A549 (cell line): ENCODE data around the gene VWA5B2. TPM values are rescaled to one million over a fixed set of nuclear protein-coding genes. Genes with fewer than 3 reads are reported as not detected.

Experiments used
- CBX2 ChIP-seq: fragments of 200-600 bp; sonication (generic); IDR thresholded peaks from 2 replicates; pipeline ENCODE4 v1.6.1; 2016; ENCODE audit warnings: low read depth, mild to moderate bottlenecking, borderline replicate concordance
- CEBPB ChIP-seq, 2 experiments: fragments of >200 bp in 1 of 2; sonication (Bioruptor Twin) in 1 of 2; formaldehyde crosslinking in 1 of 2; IDR thresholded peaks; 2 replicates each; pipeline ENCODE4 v1.6.1; 2012 to 2016
- CHD4 ChIP-seq: fragments of 200-600 bp; sonication (generic); IDR thresholded peaks from 2 replicates; pipeline ENCODE4 v1.6.1; 2016; ENCODE audit warnings: antibody characterized with exemption, mild to moderate bottlenecking, borderline replicate concordance
- EHMT2 ChIP-seq: fragments of 200-600 bp; sonication (generic); IDR thresholded peaks from 2 replicates; pipeline ENCODE4 v1.6.1; 2016; ENCODE audit warnings: antibody characterized with exemption, low read depth, mild to moderate bottlenecking, moderate library complexity
- ELK1 ChIP-seq: fragments of 150-350 bp; IDR thresholded peaks from 2 replicates; pipeline ENCODE4 v1.6.1; 2014; ENCODE audit warnings: low read depth, mild to moderate bottlenecking, low read length
- ESRRA ChIP-seq: fragments of 150-350 bp; IDR thresholded peaks from 2 replicates; pipeline ENCODE4 v1.6.1; 2014; ENCODE audit warnings: mild to moderate bottlenecking, low read length, borderline replicate concordance
- FOSB ChIP-seq: fragments of 250-450 bp; sonication (Bioruptor Pico); IDR thresholded peaks from 2 replicates; pipeline ENCODE4 v1.5.0; 2020; ENCODE audit warnings: mild to moderate bottlenecking, moderate library complexity
- FOSL2 ChIP-seq, 2 experiments: fragments of 450-650 bp in 1 of 2; fragments of >200 bp in 1 of 2; sonication (Bioruptor Twin) in 1 of 2; formaldehyde crosslinking; IDR thresholded peaks; 2 replicates each; pipeline versions ENCODE4 v1.5.0 to v1.6.1; 2016 to 2020; ENCODE audit warnings: mild to moderate bottlenecking in 1 of 2, moderate library complexity in 1 of 2
- FOXS1 ChIP-seq: fragments of 250-450 bp; sonication (Bioruptor Pico); IDR thresholded peaks from 2 replicates; pipeline ENCODE4 v1.5.0; 2020; ENCODE audit warnings: mild to moderate bottlenecking, moderate library complexity
- HEYL ChIP-seq: fragments of 250-450 bp; sonication (Bioruptor Pico); IDR thresholded peaks from 2 replicates; pipeline ENCODE4 v1.8.0; 2021; ENCODE audit warnings: mild to moderate bottlenecking, moderate library complexity
- HOXA7 ChIP-seq: fragments of 250-450 bp; sonication (Bioruptor Pico); IDR thresholded peaks from 2 replicates; pipeline ENCODE4 v1.5.0; 2020; ENCODE audit warnings: mild to moderate bottlenecking, moderate library complexity
- HOXB5 ChIP-seq: fragments of 250-450 bp; sonication (Bioruptor Pico); IDR thresholded peaks from 2 replicates; pipeline ENCODE4 v1.5.0; 2020; ENCODE audit warnings: mild to moderate bottlenecking, moderate library complexity
- JUN ChIP-seq, 2 experiments: fragments of >200 bp; sonication (Bioruptor Twin); formaldehyde crosslinking; IDR thresholded peaks; 2 replicates in 1 of 2; 3 replicates in 1 of 2; pipeline ENCODE4 v1.6.1; 2016 to 2017
- KDM5A ChIP-seq: fragments of 200-600 bp; sonication (generic); IDR thresholded peaks from 2 replicates; pipeline ENCODE4 v1.6.1; 2016; ENCODE audit warnings: antibody characterized with exemption, mild to moderate bottlenecking
- MAFK ChIP-seq: fragments of 450-650 bp; IDR thresholded peaks from 2 replicates; pipeline ENCODE4 v1.6.1; 2014; ENCODE audit not compliant: partially characterized antibody
- MAZ ChIP-seq: fragments of 150-350 bp; IDR thresholded peaks from 2 replicates; pipeline ENCODE4 v1.6.1; 2014; ENCODE audit warnings: antibody characterized with exemption, low read depth, low read length, borderline replicate concordance
- MYC ChIP-seq: IDR thresholded peaks from 2 replicates; pipeline ENCODE4 v1.6.1; 2012; ENCODE audit warnings: mild to moderate bottlenecking, inconsistent platforms, low read length, improper control_type of control experiment, borderline replicate concordance
- NFE2L2 ChIP-seq: fragments of 150-350 bp; conservative IDR thresholded peaks from 2 replicates; pipeline ENCODE4 v1.6.1; 2014; ENCODE audit warnings: low read length
- NR3C1 ChIP-seq: fragments of >200 bp; sonication (Bioruptor Twin); formaldehyde crosslinking; IDR thresholded peaks from 3 replicates; pipeline ENCODE4 v1.6.1; 2017
- PHF8 ChIP-seq: fragments of 200-600 bp; sonication (generic); IDR thresholded peaks from 2 replicates; pipeline ENCODE4 v1.6.1; 2016; ENCODE audit warnings: low read depth, mild to moderate bottlenecking, antibody characterized with exemption, moderate library complexity, borderline replicate concordance
- REST ChIP-seq: fragments of 200-600 bp; sonication (generic); IDR thresholded peaks from 2 replicates; pipeline ENCODE4 v1.6.1; 2016; ENCODE audit warnings: antibody characterized with exemption, mild to moderate bottlenecking, moderate library complexity
- RFX5 ChIP-seq: fragments of 450-650 bp; IDR thresholded peaks from 2 replicates; pipeline ENCODE4 v1.7.1; 2014; ENCODE audit warnings: antibody characterized with exemption, mild to moderate bottlenecking, moderate library complexity
- RNF2 ChIP-seq: fragments of 200-600 bp; sonication (generic); IDR thresholded peaks from 2 replicates; pipeline ENCODE4 v1.6.1; 2016; ENCODE audit warnings: low read depth, mild to moderate bottlenecking, antibody characterized with exemption, moderate library complexity, borderline replicate concordance
- SREBF2 ChIP-seq: fragments of 450-650 bp; IDR thresholded peaks from 2 replicates; pipeline ENCODE4 v1.6.1; 2014; ENCODE audit warnings: mild to moderate bottlenecking, moderate library complexity
- ZC3H11A ChIP-seq: fragments of 450-650 bp; IDR thresholded peaks from 2 replicates; pipeline ENCODE4 v1.6.1; 2014; ENCODE audit warnings: antibody characterized with exemption, mild to moderate bottlenecking
- ZFP36 ChIP-seq: fragments of 450-650 bp; IDR thresholded peaks from 2 replicates; pipeline ENCODE4 v1.6.1; 2014; ENCODE audit warnings: borderline replicate concordance; ENCODE audit not compliant: partially characterized antibody
- ZNF302 ChIP-seq: fragments of 250-450 bp; sonication (Bioruptor Pico); IDR thresholded peaks from 2 replicates; pipeline ENCODE4 v1.9.0; 2021; ENCODE audit warnings: inconsistent platforms, mild to moderate bottlenecking, moderate library complexity
- ZSCAN20 ChIP-seq: fragments of 250-450 bp; sonication (Bioruptor Pico); IDR thresholded peaks from 2 replicates; pipeline ENCODE4 v1.8.0; 2022; ENCODE audit warnings: mild to moderate bottlenecking, moderate library complexity
- polyA plus RNA-seq, 4 experiments: library from polyadenylated mRNA; depleted of rRNA in 3 of 4; stranded (reverse); fragments of >200 nt; fragmentation: RNase III in 1 of 4; extraction: RNeasy Plus Mini Kit Qiagen cat#74134 plus additional on column Dnase treatment in 1 of 4; gene quantifications; 2 replicates in 3 of 4; 3 replicates in 1 of 4; pipeline ENCODE4 v1.2.3, GENCODE V29; 2011 to 2017
- TF ChIP-seq, protein P1 (sequence below): IDR thresholded peaks from 2 replicates; pipeline ENCODE4 v1.6.1; 2012
- TF ChIP-seq, protein P2 (sequence below): fragments of >200 bp; sonication (Bioruptor Twin); formaldehyde crosslinking; IDR thresholded peaks from 3 replicates; pipeline ENCODE4 v1.6.1; 2016
- TF ChIP-seq, protein P3 (sequence below): IDR thresholded peaks from 2 replicates; pipeline ENCODE4 v1.6.1; 2012; ENCODE audit warnings: low read depth, borderline replicate concordance
- TF ChIP-seq, protein P4 (sequence below): IDR thresholded peaks from 2 replicates; pipeline ENCODE4 v1.6.1; 2012
- TF ChIP-seq, protein P5 (sequence below): fragments of 450-650 bp; IDR thresholded peaks from 2 replicates; pipeline ENCODE4 v1.6.1; 2014; ENCODE audit warnings: antibody characterized with exemption

Gene VWA5B2
- polyA plus RNA-seq, 2 of the 4 experiments (the other 2 are of a cell fraction), result 0.37 to 0.48 TPM

GRCh38 chr3:184185461-184186183 lies 43.8 kb upstream of the VWA5B2 start (continued):
- TF ChIP-seq ZNF302 (no peak), FOSB (CRISPR knock-in tag) (no peak), HOXB5 (CRISPR knock-in tag) (peak; percentile 75; the same call in 1 of the 2 replicates), ELK1 (no peak), EHMT2 (no peak), JUN (IDR thresholded peaks at IDR 0.05) (peak in 1 of 2 experiments; percentile 61; a peak in 3 of 5 replicates), CHD4 (no peak), PHF8 (no peak), HOXA7 (CRISPR knock-in tag) (no peak), MAFK (peak; percentile 55), HEYL (CRISPR knock-in tag) (no peak), RNF2 (no peak), CEBPB (IDR thresholded peaks at IDR 0.05) (no peak), MAZ (no peak), CBX2 (no peak), FOSL2 (IDR thresholded peaks at IDR 0.05) (no peak), FOSL2 (CRISPR knock-in tag; IDR thresholded peaks at IDR 0.05) (0 out of 2 replicates have a peak, but pooled peaks have one; percentile 26), ZFP36 (no peak), MYC (peak; percentile 75; the same call in 1 of the 2 replicates), SREBF2 (no peak), NR3C1 (no peak), ZC3H11A (no peak), RFX5 (no peak), ZSCAN20 (no peak), NFE2L2 (no peak), REST (no peak), KDM5A (no peak), FOXS1 (CRISPR knock-in tag) (no peak), ESRRA (no peak)
- TF ChIP-seq, protein P1, sequence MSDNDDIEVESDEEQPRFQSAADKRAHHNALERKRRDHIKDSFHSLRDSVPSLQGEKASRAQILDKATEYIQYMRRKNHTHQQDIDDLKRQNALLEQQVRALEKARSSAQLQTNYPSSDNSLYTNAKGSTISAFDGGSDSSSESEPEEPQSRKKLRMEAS, result peak; percentile 91
- TF ChIP-seq, protein P2, sequence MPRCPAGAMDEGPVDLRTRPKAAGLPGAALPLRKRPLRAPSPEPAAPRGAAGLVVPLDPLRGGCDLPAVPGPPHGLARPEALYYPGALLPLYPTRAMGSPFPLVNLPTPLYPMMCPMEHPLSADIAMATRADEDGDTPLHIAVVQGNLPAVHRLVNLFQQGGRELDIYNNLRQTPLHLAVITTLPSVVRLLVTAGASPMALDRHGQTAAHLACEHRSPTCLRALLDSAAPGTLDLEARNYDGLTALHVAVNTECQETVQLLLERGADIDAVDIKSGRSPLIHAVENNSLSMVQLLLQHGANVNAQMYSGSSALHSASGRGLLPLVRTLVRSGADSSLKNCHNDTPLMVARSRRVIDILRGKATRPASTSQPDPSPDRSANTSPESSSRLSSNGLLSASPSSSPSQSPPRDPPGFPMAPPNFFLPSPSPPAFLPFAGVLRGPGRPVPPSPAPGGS, result peak; percentile 66; the same call in 2 of the 3 replicates
- TF ChIP-seq, protein P3, sequence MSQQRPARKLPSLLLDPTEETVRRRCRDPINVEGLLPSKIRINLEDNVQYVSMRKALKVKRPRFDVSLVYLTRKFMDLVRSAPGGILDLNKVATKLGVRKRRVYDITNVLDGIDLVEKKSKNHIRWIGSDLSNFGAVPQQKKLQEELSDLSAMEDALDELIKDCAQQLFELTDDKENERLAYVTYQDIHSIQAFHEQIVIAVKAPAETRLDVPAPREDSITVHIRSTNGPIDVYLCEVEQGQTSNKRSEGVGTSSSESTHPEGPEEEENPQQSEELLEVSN, result peak; percentile 86
- TF ChIP-seq, protein P4, sequence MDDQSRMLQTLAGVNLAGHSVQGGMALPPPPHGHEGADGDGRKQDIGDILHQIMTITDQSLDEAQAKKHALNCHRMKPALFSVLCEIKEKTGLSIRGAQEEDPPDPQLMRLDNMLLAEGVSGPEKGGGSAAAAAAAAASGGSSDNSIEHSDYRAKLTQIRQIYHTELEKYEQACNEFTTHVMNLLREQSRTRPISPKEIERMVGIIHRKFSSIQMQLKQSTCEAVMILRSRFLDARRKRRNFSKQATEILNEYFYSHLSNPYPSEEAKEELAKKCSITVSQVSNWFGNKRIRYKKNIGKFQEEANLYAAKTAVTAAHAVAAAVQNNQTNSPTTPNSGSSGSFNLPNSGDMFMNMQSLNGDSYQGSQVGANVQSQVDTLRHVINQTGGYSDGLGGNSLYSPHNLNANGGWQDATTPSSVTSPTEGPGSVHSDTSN, result no peak; the same call in 1 of the 2 replicates
- TF ChIP-seq, protein P5, sequence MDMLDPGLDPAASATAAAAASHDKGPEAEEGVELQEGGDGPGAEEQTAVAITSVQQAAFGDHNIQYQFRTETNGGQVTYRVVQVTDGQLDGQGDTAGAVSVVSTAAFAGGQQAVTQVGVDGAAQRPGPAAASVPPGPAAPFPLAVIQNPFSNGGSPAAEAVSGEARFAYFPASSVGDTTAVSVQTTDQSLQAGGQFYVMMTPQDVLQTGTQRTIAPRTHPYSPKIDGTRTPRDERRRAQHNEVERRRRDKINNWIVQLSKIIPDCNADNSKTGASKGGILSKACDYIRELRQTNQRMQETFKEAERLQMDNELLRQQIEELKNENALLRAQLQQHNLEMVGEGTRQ, result 0 out of 2 replicates have a peak, but pooled peaks have one; percentile 23
